ENCODE measurements around the gene RGS16.

RGS16 gene

DNA sequence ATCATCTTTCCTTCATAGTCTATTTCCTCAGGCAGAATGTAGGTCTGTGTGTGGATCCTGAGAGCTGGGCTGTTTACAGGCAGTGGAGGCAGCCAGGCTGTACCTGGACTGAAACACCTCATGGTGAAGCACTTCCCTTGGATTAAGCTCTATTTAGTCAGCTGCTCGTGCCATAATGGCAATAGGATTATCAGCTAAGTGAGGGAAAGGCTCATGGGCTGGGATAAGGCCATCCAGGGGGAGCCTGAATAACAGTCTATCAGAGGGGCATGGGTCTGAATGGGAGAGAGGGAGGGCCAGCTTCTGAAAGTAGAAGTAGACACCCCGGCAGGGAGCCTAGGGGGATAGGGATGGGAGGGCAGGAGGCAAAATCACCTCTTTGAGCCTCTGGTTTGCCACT, 23.5 kb downstream of the RGS16 start:
- DNase-seq (ENCODE audit: low read depth): no peak

DNA sequence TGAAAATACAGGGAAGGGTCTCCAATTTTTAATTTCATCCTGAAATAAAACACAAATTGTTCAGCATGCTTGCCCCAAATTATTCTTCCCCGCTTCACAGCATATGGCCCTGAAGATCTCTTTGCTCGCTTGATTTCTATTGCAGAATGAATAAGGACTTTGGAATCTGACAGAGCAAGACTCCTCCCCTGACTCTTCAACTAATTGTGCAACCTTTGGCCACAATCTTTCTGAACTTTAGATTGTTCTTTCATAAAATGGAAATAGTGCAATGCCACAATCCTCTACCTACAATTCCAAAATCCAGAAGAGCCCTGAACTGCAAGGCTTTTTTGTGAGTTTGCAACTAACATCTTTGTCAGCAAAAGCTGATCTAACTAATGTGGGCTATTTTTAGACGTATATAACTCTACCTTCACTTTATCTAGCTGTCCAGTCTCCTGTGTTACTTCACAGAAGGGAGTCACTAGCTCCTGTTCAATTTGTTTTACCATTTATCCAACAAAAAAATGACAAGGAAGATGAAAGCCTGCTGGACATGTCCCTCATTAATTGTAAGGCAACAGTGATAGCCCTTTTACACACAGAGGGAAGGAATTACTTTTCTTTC, 28.5 kb downstream of the RGS16 start:
- DNase-seq (ENCODE audit: low read depth): peak; percentile 75

DNA sequence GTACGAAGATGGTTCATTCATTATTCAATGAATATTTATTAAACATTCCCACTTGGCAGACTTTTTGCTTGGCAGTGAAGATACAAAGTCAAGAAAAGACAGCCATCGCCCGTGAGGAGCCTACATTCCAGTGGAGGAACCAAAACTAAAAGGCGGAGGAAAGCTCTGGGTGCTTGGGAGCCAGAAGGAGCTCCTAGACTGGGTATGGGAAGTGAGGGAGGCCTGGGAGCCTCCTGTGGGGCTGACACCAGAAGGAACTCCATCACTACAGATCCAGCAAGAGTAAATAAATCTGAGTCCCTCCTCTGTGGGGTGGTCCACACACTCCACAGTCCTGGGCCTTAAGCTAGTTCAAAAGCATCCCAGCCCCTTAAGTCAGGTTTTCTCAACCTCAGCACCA, 30.0 kb downstream of the RGS16 start:
- DNase-seq (ENCODE audit: low read depth): no peak

DNA sequence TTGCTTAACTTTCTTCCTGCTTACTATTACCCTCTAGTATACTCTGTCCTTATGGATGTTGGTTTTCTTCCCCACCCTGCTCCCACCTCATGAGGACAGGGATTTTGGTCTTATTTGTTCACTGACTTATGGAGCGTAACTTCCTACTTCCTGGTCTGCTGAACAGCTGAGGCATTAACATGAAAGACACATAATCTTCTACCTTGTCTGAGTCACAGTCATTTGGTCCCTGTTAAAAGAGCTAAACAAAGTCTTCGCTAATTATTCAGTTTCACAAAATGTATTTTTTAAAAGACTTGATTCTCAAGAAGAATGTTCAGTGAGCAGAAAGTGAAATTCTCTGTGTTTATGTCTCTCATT, 33.6 kb downstream of the RGS16 start:
- no peak for DNase-seq (ENCODE audit: low read depth)

DNA sequence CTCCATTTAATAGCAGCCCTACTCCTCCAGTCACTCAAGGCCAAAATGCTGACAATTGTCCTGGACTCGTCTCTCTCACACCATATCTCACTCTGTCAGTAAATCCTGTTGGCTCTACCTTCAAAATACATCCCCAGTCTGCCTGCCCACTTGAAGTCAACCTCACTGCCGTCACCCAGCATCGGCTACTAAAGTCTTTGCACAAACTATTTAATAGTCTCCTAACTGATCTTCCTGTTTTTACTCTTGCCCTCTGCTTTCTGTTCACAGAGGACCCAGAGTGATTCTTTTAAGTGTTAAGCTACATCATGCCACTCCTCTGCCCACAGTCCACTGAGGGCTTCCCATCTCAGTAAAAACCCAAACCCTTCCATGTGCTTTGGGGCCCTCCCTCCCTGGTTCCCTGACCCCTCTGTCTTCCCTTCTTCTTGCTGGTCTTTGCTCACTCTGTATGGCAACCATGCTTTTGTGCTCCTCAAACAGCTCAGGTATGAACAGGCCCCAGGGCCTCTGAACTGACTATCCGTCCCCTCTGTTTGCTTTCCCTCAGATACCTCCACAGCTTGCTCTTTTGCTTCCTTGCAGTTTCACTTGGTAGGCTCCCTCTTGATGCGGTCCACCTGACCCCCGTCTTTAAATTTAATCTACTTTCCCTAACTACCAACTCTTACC, 34.1 kb downstream of the RGS16 start:
- DNase-seq (ENCODE audit: low read depth): no peak

DNA sequence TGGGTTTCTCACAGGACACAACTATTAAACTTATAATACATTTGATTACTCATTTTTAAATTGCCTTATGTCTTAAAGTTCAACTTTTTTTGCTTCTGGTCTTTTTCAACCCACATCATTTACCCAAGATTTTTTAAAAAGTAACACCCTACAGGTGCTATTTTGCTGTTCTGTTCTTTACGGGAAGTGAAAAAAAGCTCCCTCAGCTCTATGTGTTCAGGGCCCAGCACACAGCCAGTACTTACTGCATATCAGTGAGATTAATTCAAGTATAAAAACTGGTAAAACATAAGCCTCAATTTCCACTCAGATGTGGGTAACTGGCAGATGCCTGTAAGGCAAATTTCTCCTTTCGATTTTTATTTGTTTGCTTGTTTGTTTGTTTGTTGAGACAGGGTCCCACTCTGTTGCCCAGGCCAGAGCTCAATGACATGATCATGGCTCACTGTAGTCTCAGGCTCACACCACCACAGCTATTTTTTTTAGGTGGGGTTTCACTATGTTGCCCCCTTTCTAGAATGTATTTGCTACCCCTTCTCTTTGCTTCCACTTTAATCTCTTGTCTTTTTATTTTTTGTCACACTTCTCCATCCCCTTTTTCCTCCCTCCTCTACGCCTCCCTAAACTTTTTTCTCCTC, 35.4 kb downstream of the RGS16 start:
- DNase-seq (ENCODE audit: low read depth): no peak

DNA sequence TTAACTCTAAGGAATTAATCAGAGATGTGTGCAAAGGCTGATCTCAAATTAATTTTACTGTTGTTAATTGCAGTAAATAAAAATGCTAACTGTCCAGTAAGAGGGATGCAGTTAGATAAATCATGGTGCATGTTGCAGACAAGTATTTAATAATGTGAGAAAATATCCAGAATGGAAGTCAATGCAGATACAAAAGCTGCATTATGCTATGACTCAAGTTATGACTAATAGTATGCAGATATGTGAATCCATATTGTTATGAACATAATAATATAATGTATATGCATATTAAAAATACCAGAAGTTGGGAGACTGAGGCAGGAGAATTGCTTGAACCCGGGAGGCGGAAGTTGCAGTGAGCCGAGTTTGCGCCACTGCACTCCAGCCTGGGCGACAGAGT, 36.6 kb downstream of the RGS16 start:
- DNase-seq (ENCODE audit: low read depth): no peak

DNA sequence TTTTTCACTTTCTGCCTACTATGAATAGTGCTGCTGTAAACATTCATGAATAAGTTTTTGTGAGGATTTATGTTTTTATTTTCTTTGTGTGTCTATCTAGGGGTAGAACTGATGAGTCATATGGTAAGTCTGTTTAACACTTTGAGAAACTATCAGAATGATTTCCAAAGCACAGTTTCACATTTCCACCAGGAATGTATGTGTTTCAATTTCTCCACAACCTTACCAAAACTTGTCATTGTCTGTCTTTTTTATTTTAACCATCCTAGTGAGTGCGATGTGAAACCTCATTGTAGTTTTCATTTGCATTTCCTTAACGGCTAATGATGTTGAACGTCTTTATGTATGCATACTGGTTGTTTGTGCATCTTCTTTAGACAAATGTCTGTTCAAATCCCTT, 38.7 kb downstream of the RGS16 start:
- no peak for DNase-seq (ENCODE audit: low read depth)

DNA sequence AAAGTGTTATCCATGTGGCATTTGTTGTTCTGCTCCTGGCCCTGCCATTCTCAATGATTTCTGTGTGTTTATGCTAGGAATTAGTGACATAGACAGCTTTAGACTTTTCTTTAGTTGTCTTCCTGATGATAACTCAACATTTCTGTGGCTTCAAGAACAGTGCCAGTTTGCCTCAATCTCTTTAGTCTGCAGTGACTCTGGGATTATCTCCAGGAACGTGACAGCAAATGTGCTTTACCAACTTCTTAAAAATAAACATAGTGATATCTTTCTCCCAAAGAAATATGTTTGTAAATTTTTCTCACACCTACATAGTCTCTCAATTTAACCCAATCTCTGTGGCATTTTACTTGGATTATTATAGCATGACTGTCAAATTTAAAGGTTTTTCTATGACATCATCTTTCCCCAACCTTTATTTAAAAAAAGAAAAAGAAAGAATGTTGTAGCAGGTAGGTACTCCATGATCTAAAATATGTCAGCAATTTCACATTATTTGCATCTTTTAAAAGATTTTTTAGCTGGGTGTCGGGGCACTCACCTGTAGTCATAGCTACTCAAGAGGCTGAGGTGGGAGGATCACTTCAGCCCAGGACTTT, 39.7 kb downstream of the RGS16 start:
- no peak for DNase-seq (ENCODE audit: low read depth)

DNA sequence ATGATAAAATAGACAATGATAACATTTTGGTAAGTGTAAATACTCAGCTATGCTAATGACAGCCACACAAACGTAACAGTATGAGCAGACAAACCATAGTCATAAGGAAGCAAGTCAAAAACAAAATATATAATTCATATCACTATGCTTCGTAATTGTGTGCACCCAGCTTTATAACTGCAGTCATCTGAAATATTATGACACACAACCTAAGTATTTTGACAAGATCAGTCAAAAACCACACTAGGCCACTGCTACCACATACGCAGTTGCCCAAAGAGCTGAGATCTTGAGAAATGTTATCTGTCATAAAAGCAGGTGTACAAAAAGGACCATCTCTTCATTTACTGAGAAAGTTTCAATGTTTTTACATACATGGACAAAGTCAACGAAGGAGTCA, 41.1 kb downstream of the RGS16 start:
- DNase-seq (ENCODE audit: low read depth): no peak

DNA sequence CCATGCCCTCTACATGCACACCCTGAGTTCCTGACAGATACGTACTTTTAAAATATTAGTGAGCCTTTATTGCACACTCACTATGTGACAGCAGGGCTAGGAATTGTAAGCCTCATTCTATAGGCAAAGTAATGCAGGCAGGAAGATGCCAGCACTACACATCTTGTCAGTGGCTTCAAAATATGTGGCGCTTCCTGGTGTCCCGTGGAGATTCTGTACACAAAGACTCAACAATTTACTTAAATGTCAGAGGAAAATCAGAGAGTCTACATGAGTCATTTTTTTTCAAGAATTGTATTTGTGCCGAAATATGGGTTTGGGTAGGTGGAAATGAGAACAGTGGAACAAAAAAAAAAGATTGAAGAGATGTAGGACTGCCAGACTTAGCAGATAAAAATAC, 42.7 kb downstream of the RGS16 start:
- DNase-seq (ENCODE audit: low read depth): no peak

DNA sequence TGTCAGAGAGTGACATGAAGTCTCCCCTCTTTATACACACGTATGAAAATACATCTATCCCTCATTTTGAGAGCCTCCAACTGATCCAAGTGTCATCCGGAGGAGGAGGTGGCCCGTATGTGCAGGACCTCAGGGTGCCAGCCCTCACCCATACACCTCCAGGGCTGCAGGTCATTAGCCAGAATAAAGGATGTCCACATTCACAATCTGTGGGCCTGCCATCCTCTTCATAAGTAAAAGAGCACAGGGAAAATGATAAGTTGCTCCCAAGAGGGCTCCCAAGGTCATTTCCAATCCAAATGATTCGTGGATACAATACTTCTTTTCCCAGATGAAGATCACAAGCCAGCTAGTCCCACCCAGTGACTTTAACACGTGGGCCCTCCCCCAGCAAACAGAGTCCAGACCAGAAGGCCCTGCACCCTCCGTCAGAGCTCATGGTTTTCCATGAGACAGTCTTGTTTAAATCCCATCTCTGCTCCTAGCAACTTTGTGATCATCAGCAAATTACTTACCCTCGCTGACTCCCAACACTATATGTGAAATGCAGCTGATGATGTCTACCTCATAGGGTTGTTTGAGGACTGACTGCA, 43.7 kb downstream of the RGS16 start:
- no peak for DNase-seq (ENCODE audit: low read depth)

DNA sequence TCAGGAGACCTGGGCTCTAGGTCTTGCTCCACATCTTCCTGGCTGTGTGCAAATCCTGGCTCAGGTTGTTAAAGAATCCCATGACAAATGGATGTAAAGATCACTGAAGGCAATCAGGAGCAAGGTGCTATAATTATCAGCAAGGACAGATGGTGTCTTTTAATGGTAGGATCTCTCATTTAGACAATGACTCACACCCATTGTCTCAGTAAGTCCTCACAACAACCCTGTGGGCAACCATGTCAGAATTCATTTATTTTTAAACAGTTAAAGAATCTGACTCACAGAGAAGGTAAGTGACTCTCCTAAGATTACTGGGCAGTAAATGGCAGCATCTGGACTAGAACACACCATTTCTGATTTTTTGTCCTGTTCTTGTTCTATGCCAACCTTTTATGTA, 47.9 kb downstream of the RGS16 start:
- no peak for DNase-seq (ENCODE audit: low read depth)

DNA sequence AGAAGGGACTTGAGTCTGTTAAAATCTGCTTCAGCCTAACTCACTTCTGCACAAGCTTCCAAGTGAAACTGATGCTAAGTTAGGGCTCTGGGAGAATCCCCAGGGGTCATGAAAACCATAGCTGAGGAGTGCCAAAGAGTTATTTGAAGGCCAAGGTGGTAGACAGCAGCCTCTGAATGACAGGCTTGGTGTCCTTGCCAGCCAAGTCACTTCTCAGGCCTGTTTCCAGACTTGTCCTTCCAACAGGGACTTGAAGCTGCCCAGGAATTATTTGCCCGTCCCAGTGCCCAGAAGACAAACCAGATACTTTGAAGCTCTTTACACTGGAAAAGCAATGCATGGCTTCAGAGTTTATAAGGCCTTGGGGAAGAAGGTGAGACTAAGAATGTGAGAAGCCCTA, 48.7 kb downstream of the RGS16 start:
- no peak for DNase-seq (ENCODE audit: low read depth)

DNA sequence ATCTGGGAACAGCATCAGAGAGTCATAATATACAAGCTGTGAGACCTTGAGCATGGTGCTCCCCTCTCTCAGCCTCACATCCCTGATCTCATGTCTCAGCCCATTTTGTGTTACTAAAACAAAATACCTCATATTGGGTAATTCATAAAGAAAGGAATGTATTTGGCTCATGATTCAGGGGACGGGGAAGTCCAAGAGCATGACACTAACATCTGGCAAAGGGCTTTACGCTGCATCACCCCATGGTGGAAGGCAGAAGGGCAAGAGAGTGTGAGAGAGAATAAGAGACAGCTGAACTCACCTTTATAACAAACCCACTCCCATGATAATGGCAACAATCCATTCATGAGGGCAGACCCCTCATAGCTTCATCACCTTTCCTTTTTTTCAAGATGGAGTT, 51.7 kb downstream of the RGS16 start:
- DNase-seq (ENCODE audit: low read depth): no peak

DNA sequence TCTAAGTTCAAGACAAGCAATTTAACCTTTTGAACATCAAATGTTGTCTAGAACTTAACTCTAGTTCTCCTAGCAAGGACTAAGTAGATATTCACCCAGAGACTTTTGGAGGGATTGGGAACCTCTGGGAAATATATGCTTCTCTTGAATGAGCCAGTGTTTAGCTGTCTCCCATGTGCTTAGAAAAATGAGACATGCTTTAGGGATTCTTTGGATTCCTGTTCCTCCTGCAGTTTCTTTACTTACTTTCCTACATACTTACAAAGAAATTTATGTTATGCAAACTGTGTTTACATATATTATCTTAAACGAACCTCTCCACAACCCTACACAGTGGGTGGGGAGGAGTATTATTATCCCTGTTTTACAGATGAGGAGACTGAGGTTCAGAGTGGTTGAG, 54.4 kb downstream of the RGS16 start:
- no peak for DNase-seq (ENCODE audit: low read depth)

DNA sequence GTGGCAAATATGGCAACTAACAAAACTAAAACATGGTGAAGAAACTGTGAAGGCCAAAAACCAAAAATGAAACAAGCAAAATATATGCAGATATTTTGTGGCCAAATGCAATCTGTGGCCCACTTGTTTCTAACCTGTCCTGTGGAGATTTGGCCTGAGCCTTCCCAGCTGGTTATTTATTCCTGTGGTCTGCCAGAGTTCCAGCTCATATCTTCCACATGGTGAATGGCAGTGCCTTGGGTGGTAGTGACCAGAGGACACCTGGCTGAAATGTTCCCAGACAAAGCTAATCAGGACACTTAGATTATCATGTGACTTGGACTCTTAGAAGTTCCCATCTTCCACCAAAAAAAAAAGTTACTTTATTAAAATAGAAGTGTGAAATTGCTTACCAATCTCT, 54.8 kb downstream of the RGS16 start:
- DNase-seq (ENCODE audit: low read depth): no peak

Data from fibroblast of gingiva (primary cell).